Omental fat pad (tissue), 4 donors: Measurements from ENCODE around the gene SCRN1. TPM values are rescaled to one million over a fixed set of nuclear protein-coding genes. Genes with fewer than 3 reads are reported as not detected.
"Not testable (repeated sequence)": the region's sequence is repeated elsewhere in the genome, so short reads cannot be mapped to it uniquely, and the experiment has no call there.

Experiments
- ATAC-seq: fragments of 150-250 bp; one replicate; pipeline ENCODE4 v1.9.1; 2016; ENCODE audit warnings: mild to moderate bottlenecking, moderate library complexity; ENCODE audit not compliant: low FRiP score
- DNase-seq: peaks from one replicate; pipeline ENCODE4 v3.0.0-alpha.2; 2019; ENCODE audit warnings: low spot score
- CTCF ChIP-seq, 3 donors: fragments of 450-650 bp; IDR thresholded peaks; one replicate each; pipeline ENCODE4 v1.5.1; 2016 to 2017; ENCODE audit warnings: antibody characterized with exemption in 3 of 3, mild to moderate bottlenecking in 3 of 3, moderate library complexity in 2 of 3
- total RNA-seq, 4 donors: library from RNA; depleted of rRNA; stranded (reverse); fragments of >200 nt; gene quantifications; one replicate each; pipeline ENCODE4 v1.1.0, GENCODE V29; 2016

Gene SCRN1
- total RNA-seq, 4 donors from 2014 or later: 19.7 to 43.1 (median 31.0) TPM

- TF ChIP-seq CTCF (IDR thresholded peaks at IDR 0.05): no peak
- DNase-seq: no peak
These were observed 94.0 kb downstream of the SCRN1 start for GRCh38 chr7:29895559-29895958.

GRCh38 chr7:29894256-29894655 is 95.3 kb downstream of the SCRN1 start:
- DNase-seq (no peak), ATAC-seq (no peak)
- TF ChIP-seq CTCF (IDR thresholded peaks at IDR 0.05): no peak

More at GRCh38 chr7:29895559-29895958, 94.0 kb downstream of the SCRN1 start:
- ATAC-seq: no peak

- DNase-seq (no peak), ATAC-seq (no peak)
- no peak for TF ChIP-seq CTCF (IDR thresholded peaks at IDR 0.05)
These were observed 96.1 kb downstream of the SCRN1 start for GRCh38 chr7:29893351-29893965.

- ATAC-seq (no peak), DNase-seq (no peak)
- TF ChIP-seq CTCF (IDR thresholded peaks at IDR 0.05): no peak
These were observed 97.4 kb downstream of the SCRN1 start for GRCh38 chr7:29892231-29892630.

GRCh38 chr7:29891766-29892165 is 97.8 kb downstream of the SCRN1 start:
- peak; percentile 31 for ATAC-seq
- no peak for TF ChIP-seq CTCF (IDR thresholded peaks at IDR 0.05)
- no peak for DNase-seq

- DNase-seq, ATAC-seq: not testable (repeated sequence)
These were observed 98.8 kb downstream of the SCRN1 start for GRCh38 chr7:29890786-29891185.

GRCh38 chr7:29890251-29890650 is 99.3 kb downstream of the SCRN1 start:
- no peak for TF ChIP-seq CTCF (IDR thresholded peaks at IDR 0.05)

More at GRCh38 chr7:29890251-29890650, 99.3 kb downstream of the SCRN1 start:
- no peak for ATAC-seq
- DNase-seq: no peak
